GM12892 (cell line): Measurements from ENCODE around the gene SERPINA5.

Experiments
- POLR2A ChIP-seq: IDR thresholded peaks from 2 replicates; pipeline ENCODE4 v1.6.1; 2011; ENCODE audit warnings: low read depth, low read length, control low read depth
- POLR2AphosphoS5 ChIP-seq: IDR thresholded peaks from 2 replicates; pipeline ENCODE4 v1.6.1; 2011; ENCODE audit warnings: low read depth, low read length, control low read depth
- TAF1 ChIP-seq: IDR thresholded peaks from 2 replicates; pipeline ENCODE4 v1.6.1; 2011; ENCODE audit warnings: low read depth, mild to moderate bottlenecking, control low read depth, low read length, borderline replicate concordance

DNA sequence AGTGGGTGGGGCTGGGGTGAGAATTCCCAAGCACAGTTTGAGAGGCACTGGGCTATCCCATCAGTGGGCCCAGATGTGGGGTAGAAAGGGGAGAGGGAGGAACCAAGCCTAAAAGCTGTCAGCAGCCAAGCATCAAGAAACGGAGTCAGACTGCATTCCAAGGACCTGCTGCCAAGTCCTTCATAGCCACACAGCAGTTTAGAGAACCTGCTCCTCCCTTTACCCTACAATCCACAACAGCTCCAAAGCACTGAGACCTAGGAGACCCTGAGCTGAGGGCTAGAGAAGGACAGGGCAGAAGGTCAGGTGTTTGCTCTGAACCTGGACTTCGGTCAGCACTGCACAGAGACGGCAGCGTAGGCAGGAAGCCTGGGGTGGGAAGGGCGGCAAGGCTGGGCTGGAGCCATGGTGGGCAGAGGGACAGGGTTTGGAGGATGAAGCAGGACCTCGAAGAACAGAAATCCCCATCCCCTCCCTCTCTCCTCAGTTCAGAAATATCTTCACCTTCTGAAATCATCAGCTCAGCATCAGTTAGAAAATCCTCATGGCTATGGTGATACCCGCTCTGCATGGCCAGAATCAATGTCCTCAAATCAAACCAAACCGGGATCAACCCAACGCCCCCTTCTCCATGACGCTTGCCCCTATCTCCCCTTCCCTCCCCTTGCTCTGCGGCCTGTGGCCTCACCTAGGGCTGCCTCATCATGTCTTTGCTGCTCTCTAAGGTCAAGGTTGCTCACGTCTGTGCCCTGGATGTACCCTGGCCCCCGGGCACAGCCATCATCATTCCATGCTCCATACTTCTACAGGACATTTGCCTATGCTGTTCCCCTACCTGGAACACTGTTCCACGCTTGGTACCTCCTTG, 32.9 kb upstream of the SERPINA5 start:
- TF ChIP-seq TAF1 = no peak
- no peak for TF ChIP-seq POLR2AphosphoS5
- no peak for TF ChIP-seq POLR2A
